Panc1 (cell line): ENCODE measurements around the gene TULP3. TPM values are rescaled to one million over a fixed set of nuclear protein-coding genes. Genes with fewer than 3 reads are reported as not detected.
A peak's percentile ranks its signal among the peaks of the same experiment; 100 is the strongest.

Source experiments
- ATAC-seq: fragments of 200-7000 bp; cut with Tn5 transposase; 2 replicates; pipeline ENCODE4 v1.9.1; 2020; ENCODE audit warnings: mild to moderate bottlenecking, moderate library complexity
- BruUV-seq: library from RNA; stranded (reverse); fragments of 400-500 nt; replicated peaks from 2 replicates; lab custom pipeline; 2021; lab: Mats Ljungman, UMichigan
- CTCF ChIA-PET: fragments of 300-600 bp; sonication (Branson Sonifier 250); formaldehyde crosslinking; loops from one replicate; lab custom pipeline; 2022; ENCODE audit warnings: antibody characterized with exemption; lab: Charles Lee
- POLR2A ChIA-PET: fragments of 300-600 bp; sonication (Branson Sonifier 250); formaldehyde crosslinking; loops from one replicate; lab custom pipeline; 2022; ENCODE audit warnings: antibody characterized with exemption; lab: Charles Lee
- DNase-seq: peaks from one replicate; pipeline ENCODE4 v3.0.0-alpha.2; 2010; ENCODE audit warnings: low read depth, low spot score
- H3K27ac ChIP-seq: 2 replicates; pipeline ENCODE4 v1.5.1; 2011; ENCODE audit warnings: mild to moderate bottlenecking, low read length, inconsistent platforms
- H3K27me3 ChIP-seq: fragments of 200-500 bp; sonication (Bioruptor generic); 2 replicates; pipeline ENCODE4 v1.6.0; 2014; ENCODE audit warnings: low read length, inconsistent platforms; ENCODE audit not compliant: control insufficient read depth, insufficient read depth
- H3K36me3 ChIP-seq: fragments of 200-500 bp; sonication (Bioruptor generic); 2 replicates; pipeline ENCODE4 v1.5.1; 2014; ENCODE audit warnings: inconsistent platforms, mild to moderate bottlenecking, low read length, moderate library complexity; ENCODE audit not compliant: control insufficient read depth, insufficient read depth
- H3K4me1 ChIP-seq: 2 replicates; pipeline ENCODE4 v1.5.1; 2011; ENCODE audit warnings: inconsistent platforms, mild to moderate bottlenecking, low read length, moderate library complexity; ENCODE audit not compliant: control insufficient read depth, insufficient read depth
- H3K4me3 ChIP-seq, 2 experiments: 2 replicates each; pipeline ENCODE4 v1.5.1; 2011 to 2012; ENCODE audit warnings: low read depth in 2 of 2, low read length in 2 of 2, mild to moderate bottlenecking in 2 of 2, inconsistent platforms in 1 of 2, moderate library complexity in 1 of 2
- H3K9me3 ChIP-seq: fragments of 200-500 bp; sonication (Bioruptor generic); 2 replicates; pipeline ENCODE4 v1.5.1; 2014; ENCODE audit warnings: low read depth, mild to moderate bottlenecking, inconsistent platforms, low read length, moderate library complexity; ENCODE audit not compliant: control insufficient read depth, insufficient read depth
- CTCF ChIP-seq: fragments of 450-650 bp; IDR thresholded peaks from 2 replicates; pipeline ENCODE4 v1.5.1; 2017; ENCODE audit warnings: mild to moderate bottlenecking
- POLR2AphosphoS5 ChIP-seq: IDR thresholded peaks from 2 replicates; pipeline ENCODE4 v1.6.1; 2012; ENCODE audit warnings: mild to moderate bottlenecking, low read depth, low read length, moderate library complexity
- REST ChIP-seq, 2 experiments: IDR thresholded peaks; 2 replicates each; pipeline ENCODE4 v1.6.1; 2011 to 2012; ENCODE audit warnings: low read depth in 2 of 2, control low read depth in 1 of 2, low read length in 1 of 2, mild to moderate bottlenecking in 1 of 2, moderate library complexity in 1 of 2; ENCODE audit not compliant: insufficient read depth in 1 of 2
- SIN3A ChIP-seq: IDR thresholded peaks from 2 replicates; pipeline ENCODE4 v1.6.1; 2012; ENCODE audit warnings: low read depth, mild to moderate bottlenecking, low read length, moderate library complexity, borderline replicate concordance; ENCODE audit not compliant: insufficient read depth
- TCF7L2 ChIP-seq: IDR thresholded peaks from 2 replicates; pipeline ENCODE4 v1.6.1; 2011; ENCODE audit warnings: mild to moderate bottlenecking, low read depth, low read length, inconsistent platforms
- in situ Hi-C: cut with HindIII; loops from 2 replicates; pipeline ENCODE4 v1.10.0; 2016; ENCODE audit warnings: low sequenced_read_pairs, low pct_unique_long_range_greater_than_20kb
- intact Hi-C: fragments of 100-400 bp; cut with micrococcal nuclease; formaldehyde crosslinking; loops from one replicate; pipeline ENCODE4 v1.10.0; 2022; ENCODE audit not compliant: unreplicated experiment
- total RNA-seq: library from RNA; stranded (reverse); gene quantifications from one replicate; pipeline ENCODE4 v1.2.1, GENCODE V29; 2021; ENCODE audit not compliant: unreplicated experiment

TULP3 gene
- total RNA-seq, 1 experiment from 2014 or later, result 29.3 TPM

- POLR2A ChIA-PET, result no interaction called here
- Histone ChIP-seq H3K9me3 (no peaks in the 10 kb centered on the region), H3K4me3 (no peak overlapping the region), H3K4me1 (no peaks in the 10 kb centered on the region), H3K27ac (no peak overlapping the region), H3K27me3 (no peaks in the 10 kb centered on the region), H3K36me3 (no peaks in the 10 kb centered on the region; the same call in 1 of the 2 replicates)
- no peak for DNase-seq
- no peak for ATAC-seq
- no peak for TF ChIP-seq TCF7L2
- TF ChIP-seq POLR2AphosphoS5, result no peak
- TF ChIP-seq REST (IDR thresholded peaks at IDR 0.05; ENCODE audit: insufficient read depth in 1 of 2, low read depth in 2 of 2, low read length in 1 of 2), result no peak
- TF ChIP-seq SIN3A, result no peak
- no peak for TF ChIP-seq CTCF
- intact Hi-C loops, result no loop called here
- in situ Hi-C loops, result no loop called here
- BruUV-seq, result no TSS peak
- CTCF ChIA-PET, result no interaction called here
These were observed 82.9 kb downstream of the TULP3 start for GRCh38 chr12:2973566-2973965.

GRCh38 chr12:2974560-2974971, 83.9 kb downstream of the TULP3 start:
- CTCF ChIA-PET, result no interaction called here
- no peaks in the 10 kb centered on the region for H3K4me1 ChIP-seq
- no peak for DNase-seq
- POLR2A ChIA-PET, result no interaction called here
- no peak overlapping the region for H3K27ac ChIP-seq
- H3K4me3 ChIP-seq, result no peak overlapping the region
- ATAC-seq, result peak; percentile 71; the same call in 1 of the 2 replicates
- no TSS peak for BruUV-seq
- in situ Hi-C loops, result no loop called here
- H3K9me3 ChIP-seq, result no peaks in the 10 kb centered on the region
- H3K36me3 ChIP-seq, result no peaks in the 10 kb centered on the region; the same call in 1 of the 2 replicates
- no peak for TF ChIP-seq POLR2AphosphoS5
- intact Hi-C loops, result no loop called here
- H3K27me3 ChIP-seq, result no peaks in the 10 kb centered on the region

GRCh38 chr12:2976581-2976996, 85.9 kb downstream of the TULP3 start:
- H3K9me3 ChIP-seq, result no peaks in the 10 kb centered on the region

More at GRCh38 chr12:2976581-2976996, 85.9 kb downstream of the TULP3 start:
- no peak for TF ChIP-seq TCF7L2
- no peak for TF ChIP-seq CTCF
- no peak for TF ChIP-seq POLR2AphosphoS5
- TF ChIP-seq REST (IDR thresholded peaks at IDR 0.05; ENCODE audit: insufficient read depth in 1 of 2, low read depth in 2 of 2, low read length in 1 of 2), result no peak
- no peak for TF ChIP-seq SIN3A
- no peak overlapping the region for H3K27ac ChIP-seq
- no peaks in the 10 kb centered on the region for H3K36me3 ChIP-seq
- DNase-seq (no peak), ATAC-seq (no peak)
- no peak overlapping the region for H3K4me3 ChIP-seq
- H3K27me3 ChIP-seq, result no peaks in the 10 kb centered on the region
- in situ Hi-C loops, result no loop called here
- ChIA-PET POLR2A (no interaction called here), CTCF (no interaction called here)
- no TSS peak for BruUV-seq
- H3K4me1 ChIP-seq, result no peaks in the 10 kb centered on the region
- intact Hi-C loops, result no loop called here
